NCI-H146 treated with DMSO at 0.1 percent for 48 hours (cell line): ENCODE measurements around the gene PTPRZ1.

Experiments
- DNase-seq: peaks from one replicate; lab custom pipeline; 2025; ENCODE audit not compliant: unreplicated experiment; lab: John Stamatoyannopoulos, UW

PTPRZ1 gene

DNA sequence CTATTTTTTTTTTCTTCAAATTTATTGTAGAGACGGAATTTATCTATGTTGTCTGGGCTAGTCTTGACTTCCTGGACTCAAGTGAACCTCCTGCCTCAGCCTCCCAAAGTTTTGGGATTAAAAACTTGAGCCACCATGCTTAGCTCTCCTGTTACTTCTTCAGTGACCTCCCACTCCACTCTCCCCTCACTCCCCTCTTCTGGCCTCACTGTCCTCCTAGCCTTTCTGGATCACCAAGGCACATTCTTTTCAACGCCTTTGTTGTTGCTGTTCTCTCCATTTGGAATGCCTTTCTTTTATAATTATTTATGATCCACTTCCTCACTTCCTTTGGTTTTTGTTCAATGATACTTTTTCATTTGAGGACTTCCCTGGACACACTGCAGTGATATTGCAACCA lies 17.9 kb downstream of the PTPRZ1 start:
- no peak for DNase-seq

DNA sequence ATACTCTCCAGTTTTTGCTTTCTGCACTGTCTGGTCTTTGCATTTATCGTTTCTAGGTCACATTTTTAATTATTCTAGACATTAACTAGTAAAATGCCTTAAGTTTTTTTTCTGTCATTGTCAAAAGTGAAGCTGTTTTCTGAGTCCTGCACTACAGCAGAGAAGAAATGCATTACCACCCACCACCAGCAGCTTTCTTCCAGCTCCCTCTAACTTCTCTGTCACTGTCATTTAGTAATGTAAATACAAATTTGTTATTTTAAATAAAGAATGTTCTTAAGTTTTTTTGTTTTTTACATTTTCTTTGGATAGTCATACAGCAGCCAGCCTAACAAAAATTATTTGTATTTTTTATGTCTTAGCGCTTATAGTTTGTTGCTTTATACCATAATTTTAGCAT lies 18.8 kb downstream of the PTPRZ1 start:
- DNase-seq: no peak

DNA sequence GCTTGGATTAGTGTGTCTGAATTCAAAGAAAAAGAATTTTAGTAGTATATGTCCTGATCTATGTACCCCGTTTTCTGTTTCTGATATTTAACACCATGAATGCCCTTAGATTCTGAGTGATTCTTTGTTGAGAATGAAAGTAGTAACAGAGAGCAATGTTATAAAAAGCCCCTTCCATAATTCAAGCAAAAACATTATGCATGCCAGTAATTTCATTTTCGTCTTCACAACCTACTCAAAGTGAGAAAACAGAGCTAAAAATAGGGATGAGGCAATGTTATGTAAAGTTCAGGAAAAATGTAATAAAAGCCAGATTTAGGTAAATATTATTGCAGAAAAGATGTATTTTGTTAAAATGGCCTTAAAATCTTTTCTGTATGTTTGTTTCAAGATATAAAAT lies 28.1 kb downstream of the PTPRZ1 start:
- DNase-seq: no peak

DNA sequence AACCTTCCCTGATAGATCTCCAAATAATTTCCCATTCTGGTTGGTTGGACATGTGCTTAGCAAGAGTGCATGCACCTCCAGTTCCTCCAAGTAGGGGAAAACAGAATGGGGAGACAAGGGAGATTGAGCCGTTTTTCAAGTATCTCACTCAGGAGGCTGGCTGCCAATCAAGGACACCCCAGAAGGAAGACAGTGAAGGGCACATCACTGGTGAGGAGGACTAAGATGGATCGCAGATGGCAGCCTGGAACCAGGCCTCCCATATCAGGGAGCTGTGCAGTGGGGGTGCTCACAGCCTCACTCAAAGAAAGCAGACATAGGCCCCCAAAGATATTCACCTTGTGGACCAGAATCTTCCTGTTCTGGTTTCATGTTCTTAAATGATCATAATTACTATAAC lies 31.2 kb downstream of the PTPRZ1 start:
- DNase-seq: no peak

DNA sequence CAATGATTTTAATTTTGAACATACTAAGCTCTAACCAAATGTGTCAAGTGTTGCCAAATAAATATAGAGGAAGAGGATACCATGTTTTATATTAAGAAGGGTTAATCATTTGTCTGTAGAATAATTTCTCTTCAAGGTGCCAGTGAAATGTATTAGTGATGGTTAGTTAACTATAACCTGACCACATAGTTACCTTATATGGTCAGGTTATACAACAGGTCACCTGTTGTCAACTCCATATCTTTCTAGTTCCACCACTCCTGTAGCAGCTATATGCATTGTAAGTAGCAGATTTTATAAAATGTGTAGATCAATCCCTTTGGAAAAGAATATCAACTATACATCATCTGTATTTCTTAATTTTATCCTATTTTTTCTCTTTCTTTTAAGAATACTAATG lies 35.1 kb downstream of the PTPRZ1 start:
- DNase-seq: no peak

DNA sequence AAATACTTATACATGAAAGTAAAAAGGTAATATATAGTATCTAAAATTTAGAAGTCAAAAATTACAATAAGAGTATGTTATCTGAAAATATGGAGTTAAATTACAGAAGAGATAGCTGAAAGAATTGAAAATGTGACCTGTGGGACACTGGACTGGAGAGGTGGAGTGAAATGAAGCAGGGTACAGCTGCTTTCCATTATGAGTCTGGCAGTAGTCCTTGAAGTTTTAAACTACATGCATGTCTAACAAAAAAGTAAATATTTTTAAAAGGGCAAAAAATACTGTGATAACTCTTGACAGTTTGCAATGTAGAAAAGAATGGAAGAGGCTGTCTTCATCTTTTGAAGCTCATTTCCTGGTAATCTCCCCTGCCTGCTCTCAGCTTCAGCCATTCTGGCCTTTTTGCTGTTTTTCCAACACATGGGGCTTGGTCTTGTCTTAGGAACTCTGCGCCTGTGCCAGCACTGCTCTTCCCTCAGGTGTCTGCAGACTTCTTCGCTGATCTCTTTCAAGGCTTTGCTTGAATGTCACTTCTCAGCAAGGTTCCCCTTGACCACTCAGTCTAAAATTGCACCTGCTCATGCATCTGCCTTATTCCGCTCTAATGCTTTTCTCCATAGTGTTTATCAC lies 36.9 kb downstream of the PTPRZ1 start:
- DNase-seq: peak; percentile 19

DNA sequence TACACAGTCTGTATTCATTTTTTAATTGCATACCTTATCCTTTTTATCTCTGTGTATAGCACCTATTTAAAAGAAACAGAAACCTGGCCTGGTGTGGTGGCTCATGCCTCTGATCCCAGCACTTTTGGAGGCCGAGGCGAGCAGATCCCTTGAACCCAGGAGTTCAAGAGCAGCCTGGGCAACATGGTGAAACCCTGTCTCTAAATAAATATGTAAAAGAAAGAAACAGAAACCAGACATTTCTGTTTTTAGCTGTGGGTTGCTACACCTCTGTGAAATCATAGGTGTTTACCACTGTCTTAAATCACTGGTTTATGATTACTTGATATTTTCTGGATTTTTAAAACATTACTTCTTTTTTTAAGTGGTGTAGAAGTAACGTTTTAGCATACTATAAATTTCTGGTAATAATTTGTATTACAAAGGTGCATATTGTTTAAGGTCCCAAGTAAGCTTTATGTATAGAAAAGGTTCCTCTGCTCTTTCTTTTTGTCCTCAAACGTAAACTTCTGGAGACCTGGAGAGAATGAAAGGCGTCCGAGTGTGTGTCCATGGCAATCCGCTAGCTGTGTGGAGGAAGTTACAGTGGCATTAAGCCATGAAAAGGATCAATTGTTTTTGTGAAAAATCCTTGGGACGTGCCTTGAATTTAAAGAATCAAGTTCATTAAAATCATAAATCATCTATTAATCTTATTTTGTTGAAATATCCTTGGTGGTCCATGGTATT lies 41.1 kb downstream of the PTPRZ1 start:
- DNase-seq: no peak

DNA sequence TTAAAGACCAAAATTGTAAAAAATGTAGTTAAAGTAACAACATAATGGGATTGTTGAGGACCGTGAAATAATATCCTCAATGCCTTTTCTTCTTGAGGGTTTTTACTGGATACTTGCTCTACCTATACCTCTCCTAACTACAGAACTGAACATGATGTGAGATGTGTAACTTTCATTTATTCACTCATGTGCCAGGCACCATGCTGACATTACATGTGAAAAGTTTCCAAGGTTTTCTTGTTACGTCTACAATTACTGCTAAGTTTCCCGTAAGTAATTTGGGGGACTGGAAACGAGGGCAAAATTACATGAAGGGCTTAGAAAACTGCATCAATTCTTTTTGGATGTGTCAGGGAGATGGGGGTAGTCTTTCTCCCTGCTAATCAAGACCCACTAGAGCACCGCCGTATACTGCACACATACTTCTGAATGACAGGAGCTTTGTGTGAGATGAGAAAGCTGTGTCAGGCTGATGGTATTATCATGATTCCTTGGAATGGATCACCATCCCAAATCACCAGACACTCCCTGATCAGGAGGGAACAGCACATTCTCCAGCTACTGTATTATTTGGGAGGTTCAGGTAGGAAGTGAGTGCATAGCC lies 41.8 kb downstream of the PTPRZ1 start:
- no peak for DNase-seq

DNA sequence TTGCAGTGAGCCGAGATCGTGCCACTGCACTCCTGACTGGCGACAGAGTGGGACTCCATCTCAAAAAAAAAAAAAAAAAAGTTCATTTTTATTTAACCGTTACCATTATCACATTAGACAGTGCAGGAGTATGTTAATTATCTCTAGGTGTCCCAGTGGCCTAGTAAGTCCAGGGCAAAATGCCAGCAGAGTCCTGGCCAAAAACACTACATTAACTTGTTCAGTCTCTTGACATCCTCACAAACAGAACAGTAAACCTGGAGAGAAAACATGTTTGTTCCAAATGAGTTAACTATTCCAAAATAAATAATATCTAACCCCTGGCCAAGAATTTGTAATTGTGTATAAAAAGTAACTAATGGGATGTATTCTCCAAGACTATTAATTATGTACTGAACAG lies 43.2 kb downstream of the PTPRZ1 start:
- no peak for DNase-seq

DNA sequence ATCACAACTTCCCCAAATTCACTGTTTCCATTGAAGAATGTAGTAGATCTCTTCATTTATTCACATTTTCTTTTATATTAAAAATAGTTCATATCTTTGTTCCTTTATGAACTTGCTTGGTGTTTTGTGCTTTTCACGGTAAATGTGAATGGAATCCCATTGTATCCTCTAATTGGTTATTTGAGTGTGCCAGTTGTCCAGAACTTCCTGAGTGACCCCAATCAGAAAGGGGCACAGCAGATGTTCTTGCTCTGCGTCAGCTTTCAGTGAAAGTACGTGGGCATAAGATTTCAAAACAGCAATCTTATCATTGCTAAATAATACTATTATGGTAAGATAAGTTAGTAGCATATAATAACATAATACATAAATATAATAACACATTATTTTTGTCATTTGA lies 47.0 kb downstream of the PTPRZ1 start:
- no peak for DNase-seq

DNA sequence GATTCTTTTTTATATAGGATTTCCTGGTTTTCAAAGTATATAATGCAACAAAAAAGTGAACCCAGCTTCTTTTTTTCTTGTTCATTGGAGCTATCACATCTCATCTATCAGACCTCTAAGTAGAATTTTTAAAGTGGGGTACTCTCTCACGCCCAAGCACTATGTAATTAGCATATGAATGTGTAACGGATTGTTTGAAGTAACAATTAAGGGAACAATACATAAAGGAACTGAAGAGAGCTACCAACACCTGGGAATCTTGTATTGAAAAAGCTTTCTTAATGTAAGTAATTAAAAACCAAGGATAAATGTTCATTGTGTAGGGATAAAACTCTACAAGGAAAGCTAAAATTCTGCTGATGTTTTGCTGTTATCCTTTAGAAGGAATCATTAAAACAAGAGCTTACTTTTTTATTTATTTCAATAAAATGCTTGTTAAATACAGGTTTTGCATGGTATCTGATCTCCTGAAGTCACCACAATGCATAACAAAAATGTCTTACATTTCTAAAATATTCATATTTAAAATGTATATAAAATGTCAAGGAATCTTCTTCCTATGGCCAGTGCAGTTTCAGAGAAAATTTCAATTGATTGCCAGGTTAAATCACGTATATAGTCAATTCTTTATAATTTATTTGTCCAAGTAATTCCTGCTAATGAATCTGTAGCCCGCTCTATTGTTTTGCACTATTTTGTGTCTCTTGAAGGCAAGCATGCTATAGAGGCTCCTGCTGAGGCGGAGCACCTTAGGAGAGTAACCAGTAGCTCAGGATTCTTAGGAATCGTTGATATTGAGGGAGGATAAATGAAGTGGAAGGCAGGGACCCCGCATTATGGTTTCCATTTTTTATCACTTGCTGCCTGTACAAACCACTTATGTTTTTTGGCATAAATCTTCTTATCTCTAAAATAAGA lies 51.6 kb downstream of the PTPRZ1 start:
- DNase-seq: peak; percentile 30

DNA sequence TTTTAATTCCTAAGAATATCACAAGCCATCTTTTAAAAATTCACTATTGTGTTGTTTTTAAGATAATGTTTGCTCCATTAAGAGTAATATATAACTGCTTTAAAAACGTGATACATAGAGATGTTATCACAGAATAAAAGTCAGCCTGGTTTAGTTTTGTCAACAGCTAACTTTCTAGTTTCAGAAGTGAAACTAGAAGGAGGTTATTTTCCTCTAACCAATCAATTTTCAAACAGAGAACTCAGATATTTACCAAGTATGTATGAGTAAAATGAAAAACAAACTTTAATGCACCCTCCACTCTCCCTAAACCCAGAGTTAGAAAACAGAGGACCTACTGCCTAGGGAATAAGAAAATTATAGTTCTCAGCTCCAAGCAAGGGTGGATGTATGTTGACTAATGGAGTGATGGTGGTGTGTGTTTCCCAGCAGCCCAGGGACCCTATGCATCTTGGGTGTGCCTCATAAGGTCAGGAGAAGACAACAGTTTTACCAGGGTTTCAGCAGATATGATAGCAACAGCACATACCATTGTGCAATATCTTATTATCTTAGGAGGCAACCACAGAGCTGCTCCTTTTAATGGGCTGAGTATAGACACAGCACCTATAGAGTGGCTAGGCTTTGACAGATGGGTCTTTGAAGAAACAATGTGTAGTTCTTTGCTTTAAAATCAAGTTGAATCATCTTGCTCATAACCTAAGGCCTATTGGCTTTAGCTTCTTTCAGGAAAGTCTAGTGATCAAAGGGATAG lies 58.4 kb downstream of the PTPRZ1 start:
- no peak for DNase-seq

DNA sequence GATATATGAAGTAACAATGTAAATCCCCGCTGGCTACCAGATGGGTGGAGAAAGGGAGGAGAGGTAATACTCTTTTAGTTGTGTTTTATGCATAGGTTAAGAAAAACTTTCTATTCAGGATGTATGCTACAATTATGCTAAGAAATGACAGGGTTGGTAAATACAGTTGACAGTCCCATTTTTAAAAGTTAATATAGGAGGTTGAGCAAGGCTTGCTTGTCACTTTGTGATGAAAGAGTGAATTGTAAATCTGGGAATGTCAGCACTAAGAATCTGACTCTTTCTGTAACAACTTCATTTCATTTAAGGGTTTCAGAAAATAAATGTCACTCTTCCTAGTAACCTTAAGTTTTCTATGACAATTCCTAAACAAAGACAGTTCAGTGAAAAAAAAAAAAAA lies 59.8 kb downstream of the PTPRZ1 start:
- no peak for DNase-seq

DNA sequence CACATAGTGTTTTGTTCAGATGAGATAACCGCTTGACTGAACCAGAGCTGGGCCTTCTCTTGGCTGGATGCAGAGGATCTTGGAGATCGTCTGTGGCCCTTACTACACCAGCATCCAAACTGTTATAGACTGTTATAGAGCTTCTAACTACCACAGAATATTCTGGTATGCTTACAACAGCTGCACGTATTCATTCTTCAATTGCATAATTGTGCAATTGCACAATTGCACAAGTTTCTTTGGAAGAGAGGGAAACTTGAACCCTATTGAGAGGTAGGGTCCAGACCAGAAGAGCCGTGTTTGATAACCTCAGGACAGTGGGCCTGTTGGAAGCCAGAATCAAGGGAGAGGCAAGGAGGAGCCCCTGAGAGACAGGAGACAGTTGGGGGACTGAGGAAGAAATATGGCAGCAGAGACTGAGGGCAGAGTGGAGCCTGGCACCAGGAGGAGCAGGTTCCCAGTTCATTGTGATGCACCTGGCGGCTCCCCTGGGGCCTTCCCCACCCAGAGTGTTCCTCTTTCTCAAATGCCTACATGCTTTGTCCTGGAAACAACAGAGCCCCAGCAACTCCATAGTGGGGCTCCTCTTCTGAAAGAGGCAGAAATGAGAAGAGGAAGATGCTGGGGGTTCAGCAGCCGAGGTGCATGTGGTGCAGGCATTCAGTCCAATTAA lies 64.1 kb downstream of the PTPRZ1 start:
- peak; percentile 50 for DNase-seq

DNA sequence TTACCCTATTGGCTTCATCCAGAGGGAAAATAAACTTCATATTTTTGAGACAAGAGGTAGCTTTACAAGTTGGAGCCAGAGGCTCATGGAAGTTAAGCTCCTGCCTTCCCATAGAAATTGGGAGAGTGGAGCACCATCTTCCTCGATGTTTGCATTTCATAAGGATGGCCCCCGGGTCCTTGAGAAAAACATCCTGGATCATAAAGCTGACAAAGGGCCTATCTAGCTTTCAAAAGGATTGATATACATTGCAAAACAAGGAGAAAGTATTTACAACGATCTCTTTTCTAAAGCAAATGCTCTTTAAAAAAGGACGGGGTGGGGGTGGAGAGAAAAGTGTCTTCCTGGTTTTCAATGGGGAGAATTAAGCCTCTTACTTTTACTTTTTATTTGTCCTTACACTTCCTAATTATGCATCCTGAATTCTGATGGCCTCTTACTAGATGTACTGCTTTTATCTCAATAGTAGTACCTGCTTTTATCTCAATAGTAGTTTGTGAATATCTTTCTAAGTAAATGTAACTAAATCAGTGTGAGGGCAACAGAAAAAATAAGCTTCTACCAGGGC lies 65.6 kb downstream of the PTPRZ1 start:
- DNase-seq: no peak

DNA sequence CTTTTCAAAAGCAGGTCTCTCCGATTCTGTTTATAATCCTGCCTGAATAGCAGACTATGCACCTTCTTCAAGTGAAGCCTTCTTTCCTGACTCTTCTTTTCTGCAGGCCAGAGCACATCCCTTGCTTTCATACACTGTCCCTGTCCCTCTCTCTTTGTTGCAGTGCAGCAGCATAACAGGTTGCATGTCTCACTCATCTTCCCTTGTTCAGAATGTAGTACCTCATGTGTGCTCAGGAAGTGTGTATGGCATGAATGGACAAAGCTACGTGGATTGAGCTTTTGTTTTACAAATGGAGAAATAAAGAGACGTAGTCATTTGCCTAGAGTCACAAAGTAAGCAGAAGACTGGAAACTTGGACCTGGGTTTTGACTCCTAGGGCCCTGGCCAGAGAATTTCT lies 68.0 kb downstream of the PTPRZ1 start:
- DNase-seq: no peak

DNA sequence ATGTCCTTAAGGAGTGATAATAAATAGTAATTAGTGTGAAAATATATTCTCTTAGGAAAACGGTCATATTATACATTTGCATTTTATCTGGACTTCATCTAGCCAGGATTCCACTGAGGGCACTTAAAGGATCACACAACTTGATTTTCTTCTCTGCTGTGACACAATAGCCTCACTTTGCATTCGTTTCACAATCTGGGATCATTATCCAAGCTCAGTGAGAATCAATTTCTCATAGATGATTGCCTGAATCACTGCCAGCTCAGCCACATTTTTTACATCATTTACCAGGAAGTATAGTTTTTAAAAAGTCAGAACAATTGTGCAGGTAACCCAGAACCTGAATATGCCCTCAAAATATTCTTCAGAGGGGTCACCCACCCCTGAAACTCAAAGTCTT lies 68.9 kb downstream of the PTPRZ1 start:
- DNase-seq: peak; percentile 65

DNA sequence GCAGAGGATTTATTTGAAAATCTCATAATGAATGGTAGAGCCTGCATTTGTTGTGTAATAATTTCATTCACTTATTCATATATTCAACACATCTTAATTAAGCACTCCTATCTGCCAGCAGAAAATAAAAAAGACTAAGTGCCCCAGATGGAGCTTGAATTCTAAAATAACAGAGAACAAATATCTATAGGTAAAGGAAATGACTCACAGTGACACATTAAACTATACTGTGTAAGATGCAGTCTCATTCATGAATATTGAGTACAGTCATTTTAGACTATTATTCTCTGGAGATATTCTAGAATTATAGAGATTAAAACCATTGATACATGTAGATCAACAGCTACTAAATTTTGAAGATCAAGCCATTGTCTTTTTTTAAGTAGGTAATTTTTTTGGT lies 72.1 kb downstream of the PTPRZ1 start:
- no peak for DNase-seq

DNA sequence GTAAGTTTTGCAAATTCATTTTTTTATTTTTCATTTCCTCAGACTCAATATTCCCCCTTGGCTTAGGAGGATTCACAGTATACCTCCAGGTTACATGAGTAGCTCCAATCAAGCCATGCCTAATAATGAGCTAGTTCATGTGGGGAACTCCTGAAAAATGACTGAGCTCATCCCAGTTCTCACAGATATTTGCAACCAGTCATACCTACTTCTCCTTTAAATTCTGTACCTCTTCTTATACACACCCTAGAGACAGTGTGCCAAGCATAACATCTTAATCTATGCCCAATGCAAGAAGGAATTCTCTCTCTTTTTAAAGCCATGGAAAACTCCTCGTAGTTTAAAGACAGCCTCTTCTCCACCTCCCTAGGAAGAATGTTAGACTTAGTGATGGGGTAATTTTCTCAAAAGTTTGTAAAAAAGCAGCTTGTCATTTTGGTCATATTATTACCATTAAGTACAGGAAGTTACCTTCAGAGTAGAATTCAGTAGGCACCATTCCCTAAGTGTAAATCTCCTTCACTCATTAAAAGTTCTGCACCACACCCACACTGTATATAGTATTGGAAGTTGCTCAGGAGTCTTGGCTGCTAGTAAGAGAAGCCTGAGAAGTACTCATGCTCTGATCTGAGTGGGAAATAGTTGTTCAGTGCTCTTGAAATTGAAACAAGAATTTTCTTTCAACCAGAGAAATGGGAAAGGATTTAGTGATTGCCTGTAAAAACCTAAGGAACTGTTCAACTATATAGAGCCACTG lies 72.7 kb downstream of the PTPRZ1 start:
- DNase-seq: no peak
